Measurements from ENCODE around the gene TPRG1.
A peak's percentile ranks its signal among the peaks of the same experiment; 100 is the strongest.

TPRG1 gene

DNA sequence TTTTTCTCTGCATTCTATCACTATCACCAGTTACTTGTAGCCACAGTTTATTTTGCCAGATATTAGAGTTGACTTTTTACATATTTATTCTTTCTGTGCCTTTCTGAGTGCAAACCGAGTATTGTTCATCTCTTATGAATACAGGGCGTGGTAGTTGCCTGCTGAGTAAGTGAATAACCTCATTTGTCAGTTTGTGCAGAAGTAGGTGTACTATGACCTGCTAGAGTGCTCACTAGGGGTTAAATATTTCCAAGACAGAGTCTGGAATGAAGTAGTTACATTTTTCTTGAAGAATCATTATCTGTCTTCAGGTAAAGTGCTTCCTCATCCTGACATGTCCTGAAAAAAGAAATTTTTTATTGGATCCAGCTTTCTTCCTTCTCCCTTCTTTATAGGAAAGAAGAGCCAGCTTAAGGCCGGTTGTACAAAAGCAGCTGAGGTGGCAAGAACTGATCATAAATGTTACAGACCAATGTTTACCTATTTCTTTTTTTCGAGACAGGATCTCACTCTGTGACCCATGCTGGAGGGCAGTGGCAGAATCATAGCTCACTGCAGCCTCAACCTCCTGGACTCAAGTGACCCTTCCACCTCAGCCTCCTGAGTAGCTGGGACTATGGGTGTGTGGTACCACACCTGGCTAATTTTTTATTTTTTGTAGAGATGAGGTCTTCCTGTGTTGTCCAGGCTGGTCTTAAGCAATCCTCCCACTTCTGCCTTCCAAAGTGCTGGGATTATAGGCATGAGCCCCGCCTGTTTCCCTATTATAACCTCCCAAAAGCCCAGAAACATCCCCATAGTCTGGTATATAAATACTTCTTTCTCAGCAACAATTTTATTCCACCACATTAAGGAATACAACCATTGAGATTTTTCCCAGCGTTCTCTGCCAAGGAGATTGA lies 182.5 kb downstream of the TPRG1 start:
- Mint-ChIP-seq H3K27me3 (no peaks in the 10 kb centered on the region), H3K4me3 (no peak overlapping the region), H3K27ac (peak overlapping the region; percentile 31 to 74), H3K9me3 (peaks cover 0 to 7% of the 10 kb centered on the region in 2 donors), H3K4me1 (peaks cover 13% of the 10 kb centered on the region)
- ATAC-seq (no peak), DNase-seq (no peak)

DNA sequence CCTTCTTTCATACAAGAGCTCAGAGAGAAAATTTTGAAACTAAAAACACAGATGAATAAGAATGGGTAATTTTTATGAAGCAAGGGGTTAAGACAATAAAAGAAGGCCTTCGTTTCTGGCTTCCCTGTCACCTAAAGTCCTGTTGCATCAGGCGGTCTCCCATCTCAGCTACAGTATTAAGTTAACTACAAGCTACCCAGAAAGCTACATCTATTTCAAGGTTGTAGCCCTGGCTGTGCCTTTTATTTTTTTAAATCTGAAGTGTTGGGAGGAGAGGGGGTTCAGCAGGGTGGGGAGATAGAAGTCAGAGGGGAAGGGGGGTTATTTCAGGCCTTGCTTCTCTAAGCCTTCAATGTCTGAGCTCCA lies 183.3 kb downstream of the TPRG1 start:
- peak overlapping the region; percentile 58 to 74 for H3K27ac Mint-ChIP-seq
- DNase-seq = no peak
- no peaks in the 10 kb centered on the region for H3K27me3 Mint-ChIP-seq
- peaks cover 13% of the 10 kb centered on the region for H3K4me1 Mint-ChIP-seq
- ATAC-seq = no peak
- H3K9me3 Mint-ChIP-seq = peaks cover 0 to 7% of the 10 kb centered on the region in 2 donors
- H3K4me3 Mint-ChIP-seq = no peak overlapping the region

DNA sequence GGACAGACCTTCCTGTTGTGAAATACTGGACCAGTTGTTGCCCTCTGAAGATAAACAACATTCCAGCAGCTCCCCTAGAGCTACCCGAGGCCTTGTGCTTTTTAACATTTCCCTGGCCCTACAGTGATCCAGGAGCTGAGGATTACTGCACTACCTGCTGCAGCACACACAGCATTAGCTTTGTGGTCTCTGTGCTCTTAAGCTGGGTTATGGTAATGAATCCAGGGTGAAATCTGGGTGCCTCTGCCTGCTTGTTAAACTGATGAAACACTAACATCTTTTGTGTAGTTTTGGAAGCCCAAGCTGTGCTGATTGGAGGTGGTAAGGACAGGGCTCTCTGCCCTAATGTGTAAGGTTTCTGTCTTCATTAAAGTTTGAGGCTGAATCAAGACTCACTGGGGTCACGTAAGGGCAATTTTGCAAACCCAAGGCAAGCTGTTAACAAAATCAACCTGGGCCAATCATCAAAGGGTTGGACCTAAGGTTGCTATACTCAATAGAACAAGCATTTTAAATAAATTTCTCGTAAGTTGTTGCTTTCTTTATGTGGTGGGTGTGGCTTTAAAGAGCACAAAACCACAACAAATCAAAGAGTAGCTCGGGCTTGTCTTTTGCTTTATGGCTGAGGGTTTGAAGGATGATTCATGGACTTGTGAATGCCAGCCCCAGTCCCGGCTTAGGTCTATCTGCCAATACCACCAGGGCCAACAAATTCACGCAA lies 183.9 kb downstream of the TPRG1 start:
- peak overlapping the region; percentile 34 to 78 for H3K27ac Mint-ChIP-seq

DNA sequence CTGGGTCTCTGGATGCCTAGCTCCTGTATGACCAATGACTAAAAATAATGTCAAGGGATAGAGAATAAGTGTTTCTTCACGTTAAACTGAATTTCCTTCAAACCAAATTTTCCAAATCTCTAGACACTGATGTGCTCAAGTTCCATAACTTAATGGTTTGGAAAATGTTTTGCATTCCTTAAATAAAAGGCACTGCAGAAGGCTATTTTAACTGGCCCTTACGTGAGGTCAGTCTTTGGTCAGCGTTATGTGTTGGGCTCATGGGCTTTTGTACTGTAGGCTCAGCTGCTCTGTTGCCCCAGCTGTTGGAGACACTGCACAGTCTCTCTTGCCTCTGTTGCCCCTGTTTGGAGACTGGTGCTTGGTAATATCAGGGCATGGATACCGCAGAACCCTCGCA lies 188.5 kb downstream of the TPRG1 start:
- H3K4me1 Mint-ChIP-seq = peaks cover 13% of the 10 kb centered on the region
- no peak overlapping the region for H3K4me3 Mint-ChIP-seq
- no peak for DNase-seq
- no peaks in the 10 kb centered on the region for H3K9me3 Mint-ChIP-seq
- ATAC-seq = no peak
- no peak overlapping the region for H3K27ac Mint-ChIP-seq
- no peaks in the 10 kb centered on the region for H3K27me3 Mint-ChIP-seq

More for the DNA sequence above, 183.9 kb downstream of the TPRG1 start:
- H3K9me3 Mint-ChIP-seq = peaks cover 0 to 6% of the 10 kb centered on the region in 2 donors
- H3K27me3 Mint-ChIP-seq = no peaks in the 10 kb centered on the region
- ATAC-seq (peak; percentile 93), DNase-seq (peak; percentile 30 to 40)
- H3K4me1 Mint-ChIP-seq = peaks cover 13% of the 10 kb centered on the region
- peak overlapping the region; percentile 44 to 59 for H3K4me3 Mint-ChIP-seq

DNA sequence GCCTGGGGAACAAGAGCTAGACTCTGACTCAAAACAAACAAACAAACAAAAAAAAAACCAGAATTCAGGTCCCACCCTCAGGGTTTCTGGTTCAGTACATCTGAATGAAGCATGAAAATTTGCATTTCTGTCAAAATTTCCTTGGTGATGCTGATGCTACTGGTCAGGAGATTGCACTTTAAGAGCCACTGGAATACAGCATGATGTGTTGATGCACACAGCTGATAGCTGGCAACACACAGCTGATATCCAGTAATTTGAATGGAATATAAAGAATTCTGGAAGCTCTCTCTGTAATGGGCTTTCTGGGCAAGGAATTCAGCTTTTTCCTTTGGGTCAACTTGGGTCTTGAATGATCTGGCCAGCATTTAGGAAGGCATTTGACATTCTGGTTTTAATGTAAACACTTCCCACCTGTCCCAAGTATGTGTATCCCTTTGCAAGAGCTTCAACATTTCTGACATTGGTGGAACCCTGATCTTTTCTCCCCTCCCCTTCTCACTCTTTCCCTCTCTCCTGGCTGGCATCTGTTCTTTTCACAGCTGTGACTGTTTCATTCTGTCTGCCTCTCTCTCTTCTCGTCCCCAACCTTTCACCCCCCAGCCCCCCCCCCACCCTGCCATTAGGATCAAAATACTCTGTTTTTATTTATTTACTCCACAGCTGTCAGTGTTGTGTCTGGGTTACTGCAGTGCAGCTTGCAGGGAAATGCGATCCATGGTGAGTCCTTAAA lies 189.5 kb downstream of the TPRG1 start:
- no peak for ATAC-seq
- Mint-ChIP-seq H3K4me3 (no peak overlapping the region), H3K4me1 (peaks cover 7% of the 10 kb centered on the region), H3K27me3 (no peaks in the 10 kb centered on the region), H3K9me3 (no peaks in the 10 kb centered on the region), H3K27ac (no peak overlapping the region)
- no peak for DNase-seq

DNA sequence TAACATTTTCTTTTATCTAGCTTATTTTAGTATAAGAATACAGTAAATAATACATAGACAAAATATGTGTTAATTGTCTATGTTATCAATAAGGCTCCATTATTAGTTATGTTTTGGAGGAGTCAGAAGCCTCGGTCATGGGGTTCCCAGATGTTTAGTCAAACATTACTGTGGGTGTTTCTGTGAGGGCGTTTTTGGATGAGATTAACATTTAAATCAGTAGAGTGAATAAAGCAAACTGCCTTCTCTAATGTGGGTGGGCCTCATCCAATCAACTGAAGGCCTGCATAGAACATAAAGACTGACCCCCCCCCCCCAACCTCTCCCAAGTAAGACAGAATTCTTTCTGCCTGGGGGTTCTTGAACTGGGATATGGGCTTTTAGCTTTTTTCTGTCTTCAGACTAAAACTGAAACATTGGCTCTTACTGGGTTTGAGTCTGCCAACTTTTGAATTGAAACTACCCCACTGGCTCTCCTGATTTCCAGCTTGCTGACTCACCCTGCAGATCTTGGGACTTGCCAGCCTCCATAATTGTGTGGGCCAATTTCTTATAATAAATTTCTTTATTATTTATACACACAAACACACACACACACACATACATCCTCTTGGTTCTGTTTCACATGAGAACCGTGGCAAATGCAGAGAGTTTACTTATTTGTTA lies 192.0 kb downstream of the TPRG1 start:
- ATAC-seq = no peak

DNA sequence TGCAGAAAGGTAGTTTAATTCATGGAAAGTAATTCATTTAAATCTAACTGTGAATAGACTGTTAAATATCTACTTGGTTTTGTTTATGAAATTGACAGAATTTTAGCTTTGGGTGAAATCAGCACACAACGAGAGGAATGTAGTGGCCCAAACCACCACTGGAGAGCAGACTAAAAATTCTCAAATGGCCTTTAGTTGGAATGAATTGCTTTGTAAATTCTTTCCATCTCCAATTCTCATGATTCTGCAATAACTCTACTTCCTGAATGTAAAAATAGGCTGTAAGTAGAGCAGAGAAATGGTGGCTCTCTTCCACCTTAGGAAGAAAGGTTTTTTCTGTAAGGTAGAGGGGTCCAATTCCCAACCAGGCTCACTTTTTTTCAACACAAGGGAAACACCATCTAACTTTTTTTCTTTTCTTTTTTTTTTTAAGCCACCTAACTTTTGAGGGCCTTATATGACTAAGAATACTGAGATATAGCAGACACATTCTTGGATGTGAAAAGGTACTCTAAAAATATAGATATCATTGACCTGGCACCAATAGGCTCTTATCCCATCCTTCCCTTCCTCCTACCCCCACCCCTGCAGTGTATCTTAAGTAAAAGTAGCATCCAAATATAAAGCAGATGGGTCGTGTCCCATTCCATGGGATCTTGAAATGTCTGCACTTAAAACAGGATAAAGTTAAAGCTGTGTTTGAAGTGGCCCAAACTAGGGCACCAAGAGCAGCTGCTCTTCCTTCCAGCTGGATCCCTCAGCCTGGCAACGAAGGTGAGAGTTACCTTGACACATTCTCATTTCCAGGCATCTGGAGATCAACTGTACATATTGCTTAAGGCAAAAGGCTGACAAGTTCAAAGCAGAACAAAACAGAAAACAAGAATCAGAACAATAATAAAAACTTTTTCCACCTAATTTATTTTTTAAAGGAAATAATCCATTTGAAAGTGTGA lies 194.1 kb downstream of the TPRG1 start:
- Mint-ChIP-seq H3K4me1 (peaks cover 13% of the 10 kb centered on the region), H3K27ac (no peak overlapping the region), H3K27me3 (no peaks in the 10 kb centered on the region), H3K9me3 (no peaks in the 10 kb centered on the region), H3K4me3 (no peak overlapping the region)
- no peak for ATAC-seq
- no peak for DNase-seq

More for the DNA sequence above, 192.0 kb downstream of the TPRG1 start:
- no peaks in the 10 kb centered on the region for H3K27me3 Mint-ChIP-seq
- no peaks in the 10 kb centered on the region for H3K9me3 Mint-ChIP-seq
- DNase-seq = no peak
- peaks cover 13% of the 10 kb centered on the region for H3K4me1 Mint-ChIP-seq
- H3K4me3 Mint-ChIP-seq = no peak overlapping the region
- peak overlapping the region in 1 of 2 donors; percentile 67 for H3K27ac Mint-ChIP-seq

DNA sequence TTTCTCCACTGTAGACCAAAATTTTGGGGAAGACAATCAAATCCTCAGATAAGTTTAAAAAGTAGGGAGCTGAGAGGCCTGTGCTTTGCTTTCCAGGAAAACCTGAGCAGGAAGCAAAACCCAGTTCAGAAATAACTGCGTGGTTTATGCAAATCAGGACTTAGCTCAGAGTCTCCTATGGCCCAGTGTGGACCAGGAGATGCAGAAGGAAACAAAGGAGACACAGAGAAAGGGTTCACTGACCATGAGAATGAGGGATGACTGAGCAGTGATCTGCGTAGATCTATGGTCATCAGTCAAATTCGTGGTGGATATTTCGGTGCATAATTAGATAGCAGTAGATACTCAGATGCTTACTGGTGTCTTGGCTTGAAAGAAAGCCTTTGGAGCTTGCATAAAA lies 196.6 kb downstream of the TPRG1 start:
- Mint-ChIP-seq H3K9me3 (no peaks in the 10 kb centered on the region), H3K4me3 (no peak overlapping the region)
- ATAC-seq = no peak

DNA sequence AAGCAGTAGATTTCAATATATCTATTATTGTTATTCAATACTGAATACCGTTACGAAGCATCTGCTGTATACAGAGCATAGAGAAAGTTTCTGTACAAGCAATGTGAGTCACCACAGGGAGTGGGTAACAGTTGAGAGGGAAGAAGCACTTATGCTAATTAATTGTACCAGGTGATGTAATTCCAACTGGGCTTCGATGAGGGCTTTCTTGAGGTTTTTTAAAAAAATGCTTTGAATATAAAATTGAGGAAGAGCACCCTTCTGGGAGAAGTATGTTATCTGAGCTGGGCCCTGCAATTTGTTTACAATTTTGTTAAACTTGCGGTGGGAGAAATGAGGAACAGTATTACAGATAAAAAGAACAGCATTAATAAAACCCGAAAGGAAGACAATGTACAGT lies 197.9 kb downstream of the TPRG1 start:
- Mint-ChIP-seq H3K4me3 (no peak overlapping the region), H3K4me1 (peaks cover 6% of the 10 kb centered on the region), H3K27me3 (no peaks in the 10 kb centered on the region), H3K27ac (no peak overlapping the region), H3K9me3 (no peaks in the 10 kb centered on the region)
- no peak for DNase-seq
- no peak for ATAC-seq

More for the DNA sequence above, 196.6 kb downstream of the TPRG1 start:
- Mint-ChIP-seq H3K4me1 (peaks cover 8% of the 10 kb centered on the region), H3K27me3 (no peaks in the 10 kb centered on the region), H3K27ac (no peak overlapping the region)
- no peak for DNase-seq

DNA sequence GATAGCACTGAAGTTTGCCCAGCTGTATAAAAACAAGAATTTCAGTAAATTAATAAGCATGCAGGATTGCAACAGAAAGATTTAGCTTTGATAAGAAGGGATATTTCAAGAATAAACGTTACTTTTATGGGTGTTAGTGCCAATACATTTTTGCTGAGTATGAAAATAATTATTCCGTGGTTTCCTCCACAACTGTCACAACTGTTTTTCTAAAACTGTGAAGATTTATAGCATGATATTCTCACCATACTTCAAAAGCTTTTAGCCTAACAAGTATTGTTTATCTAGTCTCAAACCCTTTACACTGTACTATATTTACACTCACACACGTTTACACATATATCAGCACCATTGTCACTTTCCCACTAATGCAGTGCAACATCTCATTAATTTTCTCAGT lies 200.5 kb downstream of the TPRG1 start:
- no peak for DNase-seq
- no peak overlapping the region for H3K27ac Mint-ChIP-seq
- ATAC-seq = no peak

More for the DNA sequence above, 200.5 kb downstream of the TPRG1 start:
- no peaks in the 10 kb centered on the region for H3K27me3 Mint-ChIP-seq
- H3K4me1 Mint-ChIP-seq = peaks cover 6% of the 10 kb centered on the region
- peaks cover 0 to 8% of the 10 kb centered on the region in 2 donors for H3K9me3 Mint-ChIP-seq
- H3K4me3 Mint-ChIP-seq = no peak overlapping the region
